GM23338 (cell line): ENCODE results near the gene MXRA8. TPM values are rescaled to one million over a fixed set of nuclear protein-coding genes. Genes with fewer than 3 reads are reported as not detected.

Experiments used
- ATAC-seq: fragments of 200-7000 bp; cut with Tn5 transposase; 3 replicates; pipeline ENCODE4 v1.9.1; 2020
- DNase-seq: peaks from one replicate; pipeline ENCODE4 v3.0.0-alpha.2; 2015; ENCODE audit warnings: low spot score
- H2AFZ ChIP-seq: fragments of 200-600 bp; sonication (generic); 2 replicates; pipeline ENCODE4 v1.8.0; 2016; ENCODE audit warnings: antibody characterized with exemption, mild to moderate bottlenecking, moderate library complexity
- H3F3A ChIP-seq: fragments of 200-600 bp; sonication (generic); replicated peaks from 2 replicates; pipeline ENCODE4 v1.8.0; 2017; ENCODE audit warnings: antibody characterized with exemption, mixed run types, low read depth
- H3K27ac ChIP-seq: fragments of 200-600 bp; sonication (generic); 2 replicates; pipeline ENCODE4 v1.6.1; 2016; ENCODE audit warnings: low read depth
- H3K27me3 ChIP-seq: fragments of 200-600 bp; sonication (generic); 2 replicates; pipeline ENCODE4 v1.8.0; 2016; ENCODE audit warnings: mild to moderate bottlenecking, mixed run types, moderate library complexity; ENCODE audit not compliant: insufficient read depth
- H3K36me3 ChIP-seq: fragments of 200-600 bp; sonication (generic); 2 replicates; pipeline ENCODE4 v1.8.0; 2016; ENCODE audit warnings: mild to moderate bottlenecking; ENCODE audit not compliant: insufficient read depth
- H3K4me1 ChIP-seq: fragments of 200-600 bp; sonication (generic); 2 replicates; pipeline ENCODE4 v1.8.0; 2016; ENCODE audit warnings: mild to moderate bottlenecking, moderate library complexity; ENCODE audit not compliant: insufficient read depth
- H3K4me2 ChIP-seq: fragments of 200-600 bp; sonication (generic); 2 replicates; pipeline ENCODE4 v1.7.1; 2017; ENCODE audit warnings: mixed run types
- H3K4me3 ChIP-seq: fragments of 200-600 bp; sonication (generic); 2 replicates; pipeline ENCODE4 v1.6.1; 2016; ENCODE audit warnings: mixed run types
- H3K79me2 ChIP-seq: fragments of 200-600 bp; sonication (generic); replicated peaks from 2 replicates; pipeline ENCODE4 v1.8.0; 2017; ENCODE audit warnings: mild to moderate bottlenecking; ENCODE audit not compliant: insufficient read depth
- H3K9me2 ChIP-seq: fragments of 200-600 bp; sonication (generic); 2 replicates; pipeline ENCODE4 v1.8.0; 2017; ENCODE audit not compliant: insufficient read depth
- H4K20me1 ChIP-seq: fragments of 200-600 bp; sonication (generic); replicated peaks from 2 replicates; pipeline ENCODE4 v1.8.0; 2017; ENCODE audit warnings: mild to moderate bottlenecking; ENCODE audit not compliant: insufficient read depth
- H3K27ac Mint-ChIP-seq: 2 replicates; pipeline ENCODE4 v1.8.0; 2020; ENCODE audit warnings: inconsistent platforms, mild to moderate bottlenecking, moderate library complexity, mixed read lengths
- H3K27me3 Mint-ChIP-seq: 3 replicates; pipeline ENCODE4 v1.8.0; 2022; ENCODE audit warnings: low read depth, mild to moderate bottlenecking, moderate library complexity, mixed read lengths, inconsistent platforms; ENCODE audit not compliant: insufficient read depth, poor library complexity
- H3K36me3 Mint-ChIP-seq: 3 replicates; pipeline ENCODE4 v1.8.0; 2021; ENCODE audit warnings: low read depth, mild to moderate bottlenecking, inconsistent platforms, moderate library complexity, mixed read lengths
- H3K4me1 Mint-ChIP-seq: 3 replicates; pipeline ENCODE4 v1.8.0; 2020; ENCODE audit warnings: mild to moderate bottlenecking, inconsistent platforms, mixed read lengths
- H3K4me3 Mint-ChIP-seq: 3 replicates; pipeline ENCODE4 v1.8.0; 2021; ENCODE audit warnings: moderate library complexity, mild to moderate bottlenecking, inconsistent platforms, mixed read lengths
- H3K9me3 Mint-ChIP-seq: 3 replicates; pipeline ENCODE4 v1.8.0; 2020; ENCODE audit warnings: moderate library complexity, mild to moderate bottlenecking, inconsistent platforms, mixed read lengths
- CREB1 ChIP-seq: fragments of 250-450 bp; sonication (Bioruptor Pico); IDR thresholded peaks from 2 replicates; pipeline ENCODE4 v1.5.0; 2020; ENCODE audit warnings: low read depth, mild to moderate bottlenecking, moderate library complexity
- EZH2 ChIP-seq: fragments of 200-600 bp; sonication (generic); IDR thresholded peaks from one replicate; pipeline ENCODE4 v1.8.0; 2017; ENCODE audit warnings: antibody characterized with exemption, mild to moderate bottlenecking, low read depth; ENCODE audit not compliant: unreplicated experiment
- EZH2phosphoT487 ChIP-seq: fragments of 200-600 bp; sonication (generic); IDR thresholded peaks from one replicate; pipeline ENCODE4 v1.8.1; 2018; ENCODE audit warnings: antibody characterized with exemption; ENCODE audit not compliant: unreplicated experiment
- JUNB ChIP-seq: IDR thresholded peaks from one replicate; pipeline ENCODE4 v1.6.1; 2016; ENCODE audit warnings: antibody characterized with exemption; ENCODE audit not compliant: unreplicated experiment
- NANOG ChIP-seq: IDR thresholded peaks from 2 replicates; pipeline ENCODE4 v1.6.1; 2016; ENCODE audit warnings: antibody characterized with exemption, borderline replicate concordance
- POLR2AphosphoS5 ChIP-seq: IDR thresholded peaks from 2 replicates; pipeline ENCODE4 v1.6.1; 2016; ENCODE audit warnings: antibody characterized with exemption, low read depth
- REST ChIP-seq: IDR thresholded peaks from one replicate; pipeline ENCODE4 v1.6.1; 2018; ENCODE audit warnings: antibody characterized with exemption; ENCODE audit not compliant: unreplicated experiment
- STAT1 ChIP-seq: IDR thresholded peaks from one replicate; pipeline ENCODE4 v1.6.1; 2016; ENCODE audit warnings: antibody characterized with exemption; ENCODE audit not compliant: unreplicated experiment
- ZNF114 ChIP-seq: fragments of 250-450 bp; sonication (Bioruptor Pico); IDR thresholded peaks from 2 replicates; pipeline ENCODE4 v1.5.0; 2020; ENCODE audit warnings: mild to moderate bottlenecking, moderate library complexity
- ZNF331 ChIP-seq: fragments of 250-450 bp; sonication (Bioruptor Pico); IDR thresholded peaks from 2 replicates; pipeline ENCODE4 v1.5.0; 2020; ENCODE audit warnings: low read depth, mild to moderate bottlenecking, moderate library complexity
- ZNF462 ChIP-seq: fragments of 250-450 bp; sonication (Bioruptor Pico); IDR thresholded peaks from 2 replicates; pipeline ENCODE4 v1.5.0; 2020; ENCODE audit warnings: mild to moderate bottlenecking, moderate library complexity
- polyA plus RNA-seq: library from polyadenylated mRNA; unstranded; fragments of >200 nt; fragmentation: Nextera tagmentation; extraction: Ambion mirVana; gene quantifications from 2 replicates; pipeline ENCODE4 v1.2.1, GENCODE V29; 2016
- total RNA-seq: library from RNA; depleted of rRNA; stranded (reverse); fragments of >200 nt; shearing (Covaris generic); gene quantifications from 2 replicates; pipeline ENCODE4 v1.2.3, GENCODE V29; 2014

The MXRA8 gene
- total and polyA plus RNA-seq, 2 experiments from 2014 or later: 9.1 to 17.2 TPM

- Histone ChIP-seq H3F3A (peaks cover 47% of the 10 kb centered on the region), H3K9me2 (no peaks in the 10 kb centered on the region), H3K4me1 (no peaks in the 10 kb centered on the region), H4K20me1 (peaks cover 24% of the 10 kb centered on the region), H3K27me3 (no peaks in the 10 kb centered on the region), H3K79me2 (peaks cover 33% of the 10 kb centered on the region), H3K27ac (no peak overlapping the region), H3K36me3 (peaks cover 88% of the 10 kb centered on the region), H3K4me3 (no peak overlapping the region), H3K4me2 (no peak overlapping the region), H2AFZ (no peak overlapping the region)
- H3K27ac Mint-ChIP-seq: no peak overlapping the region
- H3K36me3 Mint-ChIP-seq: peaks cover 99% of the 10 kb centered on the region
- H3K9me3 Mint-ChIP-seq: no peaks in the 10 kb centered on the region
- peaks cover 4% of the 10 kb centered on the region for H3K27me3 Mint-ChIP-seq
- H3K4me1 Mint-ChIP-seq: no peaks in the 10 kb centered on the region
- ATAC-seq (no peak), DNase-seq (no peak)
- TF ChIP-seq EZH2phosphoT487: no peak
- no peak for TF ChIP-seq POLR2AphosphoS5
- H3K4me3 Mint-ChIP-seq: no peak overlapping the region
These were observed 32.3 kb upstream of the MXRA8 start for GRCh38 chr1:1390675-1391074.

- Mint-ChIP-seq H3K9me3 (no peaks in the 10 kb centered on the region; the same call in 2 of the 3 replicates), H3K4me1 (no peaks in the 10 kb centered on the region), H3K4me3 (no peak overlapping the region), H3K27me3 (peaks cover 6% of the 10 kb centered on the region), H3K36me3 (peaks cover 90% of the 10 kb centered on the region), H3K27ac (no peak overlapping the region)
- H3K4me1 ChIP-seq: no peaks in the 10 kb centered on the region
- H4K20me1 ChIP-seq: peaks cover 12% of the 10 kb centered on the region; the same call in 1 of the 2 replicates
- H3K36me3 ChIP-seq: peaks cover 65% of the 10 kb centered on the region
- H3K27me3 ChIP-seq: no peaks in the 10 kb centered on the region
- no peak for ATAC-seq
- no peak overlapping the region for H3K4me2 ChIP-seq
- H3K27ac ChIP-seq: no peak overlapping the region
- DNase-seq: no peak
- peaks cover 11% of the 10 kb centered on the region; the same call in 1 of the 2 replicates for H3K79me2 ChIP-seq
- H3K4me3 ChIP-seq: no peak overlapping the region
- H2AFZ ChIP-seq: no peak overlapping the region
- no peaks in the 10 kb centered on the region for H3K9me2 ChIP-seq
- H3F3A ChIP-seq: peaks cover 37% of the 10 kb centered on the region
- TF ChIP-seq NANOG (no peak), JUNB (no peak), POLR2AphosphoS5 (no peak), ZNF462 (CRISPR knock-in tag) (no peak), EZH2 (no peak), ZNF331 (CRISPR knock-in tag) (no peak), REST (no peak), ZNF114 (CRISPR knock-in tag) (no peak), STAT1 (no peak), CREB1 (CRISPR knock-in tag) (no peak), EZH2phosphoT487 (no peak)
These were observed 29.7 kb upstream of the MXRA8 start for GRCh38 chr1:1388078-1388472.
